ENCODE measurements around the gene WNT10A. TPM values are rescaled to one million over a fixed set of nuclear protein-coding genes. Genes with fewer than 3 reads are reported as not detected.
A peak's percentile ranks its signal among the peaks of the same experiment; 100 is the strongest.

Gene WNT10A
- total RNA-seq, 4 donors from 2014 or later, result 14.3 to 20.7 (median 16.3) TPM

GRCh38 chr2:218870984-218871344, 9.7 kb upstream of the WNT10A start:
- Histone ChIP-seq H3K27ac (no peak overlapping the region), H3K27me3 (peaks cover 68% of the 10 kb centered on the region), H3K9me3 (no peaks in the 10 kb centered on the region), H3K4me3 (peak overlapping the region; percentile 30), H3K4me1 (peaks cover 13% of the 10 kb centered on the region), H3K36me3 (no peaks in the 10 kb centered on the region)
- no peak for TF ChIP-seq POLR2AphosphoS5 (IDR thresholded peaks at IDR 0.05)
- TF ChIP-seq POLR2A (IDR thresholded peaks at IDR 0.05), result no peak
- no peak for TF ChIP-seq CTCF (IDR thresholded peaks at IDR 0.05)
- TF ChIP-seq EP300 (IDR thresholded peaks at IDR 0.05), result no peak
- no peak for DNase-seq (ENCODE audit: low spot score in 2 of 2)
- WGBS, result 70% methylated on average over 14 of the region's 18 CpGs

GRCh38 chr2:218871345-218872302, 9.0 kb upstream of the WNT10A start:
- peaks cover 69% of the 10 kb centered on the region for H3K27me3 ChIP-seq

GRCh38 chr2:218872645-218873358, 7.8 kb upstream of the WNT10A start:
- Histone ChIP-seq H3K27ac (no peak overlapping the region), H3K36me3 (no peaks in the 10 kb centered on the region), H3K4me3 (no peak overlapping the region), H3K27me3 (peaks cover 76% of the 10 kb centered on the region), H3K4me1 (peaks cover 12% of the 10 kb centered on the region), H3K9me3 (no peaks in the 10 kb centered on the region)
- WGBS, result 63% methylated on average over 19 of the region's 22 CpGs
- TF ChIP-seq POLR2AphosphoS5 (IDR thresholded peaks at IDR 0.05) (no peak), EP300 (IDR thresholded peaks at IDR 0.05) (no peak), CTCF (IDR thresholded peaks at IDR 0.05) (no peak), POLR2A (IDR thresholded peaks at IDR 0.05) (no peak)
- DNase-seq (ENCODE audit: low spot score in 2 of 2), result no peak

More at GRCh38 chr2:218871345-218872302, 9.0 kb upstream of the WNT10A start:
- 51% methylated on average over 44 of the region's 60 CpGs for WGBS
- no peak for DNase-seq (ENCODE audit: low spot score in 2 of 2)
- H3K27ac ChIP-seq, result no peak overlapping the region
- peak overlapping the region; percentile 30 for H3K4me3 ChIP-seq
- TF ChIP-seq POLR2A (IDR thresholded peaks at IDR 0.05) (no peak), CTCF (IDR thresholded peaks at IDR 0.05) (no peak), EP300 (IDR thresholded peaks at IDR 0.05) (no peak), POLR2AphosphoS5 (IDR thresholded peaks at IDR 0.05) (no peak)
- no peaks in the 10 kb centered on the region for H3K36me3 ChIP-seq
- H3K4me1 ChIP-seq, result peaks cover 12% of the 10 kb centered on the region
- H3K9me3 ChIP-seq, result no peaks in the 10 kb centered on the region

- Histone ChIP-seq H3K27ac (no peak overlapping the region), H3K36me3 (no peaks in the 10 kb centered on the region), H3K27me3 (peaks cover 80% of the 10 kb centered on the region), H3K4me3 (no peak overlapping the region), H3K9me3 (no peaks in the 10 kb centered on the region), H3K4me1 (peaks cover 14% of the 10 kb centered on the region)
- DNase-seq (ENCODE audit: low spot score in 2 of 2), result no peak
- WGBS, result 82% methylated on average over 52 of the region's 86 CpGs
- TF ChIP-seq POLR2A (IDR thresholded peaks at IDR 0.05) (no peak), EP300 (IDR thresholded peaks at IDR 0.05) (no peak), POLR2AphosphoS5 (IDR thresholded peaks at IDR 0.05) (no peak), CTCF (IDR thresholded peaks at IDR 0.05) (no peak)
These were observed 7.1 kb upstream of the WNT10A start for GRCh38 chr2:218873359-218874194.

All from suprapubic skin (tissue), 4 donors.